Stimulated activated effector memory CD8-positive, alpha-beta T cell treated with anti-CD3 and anti-CD28 coated beads, Interleukin-12 subunit alpha, Interleukin-12 subunit beta, amount 100 ng/mL, for 72 hours (primary cell): ENCODE data around the gene HOXC4.

Experiments
- ATAC-seq: fragments of 150-1000 bp; cut with Tn5 transposase; 2 replicates; pipeline ENCODE4 v1.10.0; 2021
- DNase-seq, 2 donors: peaks; one replicate each; pipeline ENCODE4 v3.0.0; 2021 to 2022; ENCODE audit warnings: low spot score in 2 of 2
- H3K27ac Mint-ChIP-seq: one replicate; pipeline ENCODE4 v1.8.0; 2022; ENCODE audit warnings: mild to moderate bottlenecking, mixed read lengths
- H3K36me3 Mint-ChIP-seq: one replicate; pipeline ENCODE4 v1.8.0; 2022; ENCODE audit warnings: mild to moderate bottlenecking, mixed read lengths
- H3K4me1 Mint-ChIP-seq: one replicate; pipeline ENCODE4 v1.8.0; 2022; ENCODE audit warnings: mixed read lengths
- H3K4me3 Mint-ChIP-seq: one replicate; pipeline ENCODE4 v1.8.0; 2022; ENCODE audit warnings: mild to moderate bottlenecking, mixed read lengths
- H3K9me3 Mint-ChIP-seq: one replicate; pipeline ENCODE4 v1.8.0; 2022; ENCODE audit warnings: mixed read lengths

Gene HOXC4

DNA sequence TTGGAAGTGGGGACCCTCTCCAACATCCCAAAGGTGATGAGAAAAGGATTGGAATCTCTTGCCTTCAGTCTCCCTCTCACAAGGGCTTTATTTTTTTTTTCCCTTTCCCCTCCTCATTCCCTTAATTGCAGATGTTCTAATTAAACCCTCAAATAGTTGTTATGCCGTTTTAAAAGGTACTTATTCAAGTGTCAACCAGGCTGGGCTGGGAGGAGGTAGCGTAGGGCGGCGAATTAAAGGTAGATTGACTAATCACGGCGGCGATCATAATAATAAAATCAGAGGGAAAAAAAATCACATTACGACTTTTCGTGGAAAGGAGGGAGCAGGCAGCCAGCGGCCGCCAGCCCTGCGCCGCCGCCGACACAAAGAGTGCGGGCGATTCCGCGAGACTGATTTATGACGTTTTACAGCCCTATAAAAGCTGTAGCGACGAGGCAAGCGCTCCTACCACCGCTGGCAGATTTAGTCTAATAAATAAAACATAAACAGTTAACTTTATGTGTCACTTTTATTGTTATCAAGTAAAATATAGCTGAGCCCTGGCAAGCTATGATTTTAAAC, 1.7 kb upstream of the HOXC4 start:
- Mint-ChIP-seq H3K36me3 (no peaks in the 10 kb centered on the region), H3K9me3 (no peaks in the 10 kb centered on the region), H3K4me1 (peaks cover 41% of the 10 kb centered on the region), H3K4me3 (peak overlapping the region; percentile 72), H3K27ac (peak overlapping the region; percentile 86)
- DNase-seq, result no peak
- ATAC-seq, result no peak

GRCh38 chr12:54052438-54053002, 1.1 kb upstream of the HOXC4 start:
- peaks cover 40% of the 10 kb centered on the region for H3K4me1 Mint-ChIP-seq
- no peaks in the 10 kb centered on the region for H3K9me3 Mint-ChIP-seq
- H3K27ac Mint-ChIP-seq, result peak overlapping the region; percentile 86
- DNase-seq (no peak), ATAC-seq (no peak)
- no peaks in the 10 kb centered on the region for H3K36me3 Mint-ChIP-seq
- peak overlapping the region; percentile 72 for H3K4me3 Mint-ChIP-seq

DNA sequence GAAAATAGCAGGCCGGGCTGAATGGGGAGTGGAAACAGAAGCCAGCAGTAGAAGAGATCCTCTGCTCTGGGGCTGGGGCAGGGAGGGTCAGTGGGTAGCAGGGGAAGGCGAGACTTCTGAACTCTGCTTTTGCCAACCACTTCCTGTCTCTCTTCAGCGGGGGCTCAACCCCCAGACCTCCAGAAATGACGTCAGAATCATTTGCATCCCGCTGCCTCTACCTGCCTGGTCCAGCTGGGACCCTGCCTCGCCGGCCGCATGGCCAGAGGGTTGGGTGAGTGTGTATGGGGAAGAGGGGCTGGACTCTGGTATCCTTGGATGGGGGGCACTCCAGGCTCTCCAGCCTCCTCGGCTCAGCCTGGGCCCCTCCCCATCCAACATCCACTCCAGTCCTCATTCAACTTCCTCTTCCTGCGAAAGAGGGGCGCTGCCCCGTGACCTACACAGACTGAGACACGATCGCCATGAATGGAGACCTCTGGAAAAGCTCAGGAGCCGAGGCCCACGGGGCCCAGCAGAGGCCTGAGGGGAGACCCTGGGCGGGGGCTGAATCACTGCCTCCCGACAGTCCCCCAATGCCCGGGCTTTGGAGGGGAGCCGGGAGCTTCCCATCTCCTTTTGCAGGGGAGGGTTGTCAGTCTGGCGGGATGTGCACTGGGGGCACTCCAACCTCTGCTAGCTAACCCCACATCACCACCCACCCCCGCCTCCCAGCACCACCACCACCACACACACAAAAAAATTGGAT, 458 bp upstream of the HOXC4 start:
- Mint-ChIP-seq H3K4me3 (peak overlapping the region; percentile 72), H3K36me3 (no peaks in the 10 kb centered on the region), H3K27ac (peak overlapping the region; percentile 86), H3K4me1 (peaks cover 35% of the 10 kb centered on the region), H3K9me3 (no peaks in the 10 kb centered on the region)
- DNase-seq (peak in 1 of 2 donors; percentile 72), ATAC-seq (peak; percentile 68)

- H3K36me3 Mint-ChIP-seq, result no peaks in the 10 kb centered on the region
- peak overlapping the region; percentile 72 for H3K4me3 Mint-ChIP-seq
- ATAC-seq (no peak), DNase-seq (no peak)
- H3K4me1 Mint-ChIP-seq, result peaks cover 35% of the 10 kb centered on the region
- peak overlapping the region; percentile 67 for H3K27ac Mint-ChIP-seq
- H3K9me3 Mint-ChIP-seq, result no peaks in the 10 kb centered on the region
Measured at GRCh38 chr12:54054742-54055194, 1.1 kb downstream of the HOXC4 start.

GRCh38 chr12:54055552-54055951, 1.9 kb downstream of the HOXC4 start:
- Mint-ChIP-seq H3K36me3 (no peaks in the 10 kb centered on the region), H3K4me3 (no peak overlapping the region), H3K4me1 (peaks cover 29% of the 10 kb centered on the region), H3K27ac (no peak overlapping the region), H3K9me3 (no peaks in the 10 kb centered on the region)
- no peak for DNase-seq
- ATAC-seq, result no peak

DNA sequence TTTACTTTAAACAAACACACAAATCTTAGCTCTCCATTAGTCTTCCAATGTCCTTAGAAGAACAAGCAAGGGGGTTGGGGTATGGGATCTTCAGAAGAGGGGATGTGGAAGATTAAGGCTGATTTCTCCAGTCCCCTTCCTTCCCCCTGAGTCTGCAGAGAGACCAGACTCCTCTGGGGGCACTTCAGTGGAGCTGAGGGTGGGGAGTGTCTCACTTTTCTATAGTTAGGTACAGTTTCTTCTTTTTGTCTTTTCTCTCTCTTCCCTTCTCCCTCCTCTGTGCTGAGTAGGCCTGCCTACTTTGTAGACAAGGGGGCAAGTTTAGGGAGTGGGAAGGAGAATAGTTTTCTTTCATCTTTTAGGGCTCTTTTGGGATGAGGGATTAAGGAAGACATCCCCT, 2.5 kb downstream of the HOXC4 start:
- H3K4me1 Mint-ChIP-seq, result peaks cover 28% of the 10 kb centered on the region
- DNase-seq (no peak), ATAC-seq (no peak)
- H3K9me3 Mint-ChIP-seq, result no peaks in the 10 kb centered on the region
- no peak overlapping the region for H3K4me3 Mint-ChIP-seq
- H3K36me3 Mint-ChIP-seq, result no peaks in the 10 kb centered on the region
- H3K27ac Mint-ChIP-seq, result no peak overlapping the region

DNA sequence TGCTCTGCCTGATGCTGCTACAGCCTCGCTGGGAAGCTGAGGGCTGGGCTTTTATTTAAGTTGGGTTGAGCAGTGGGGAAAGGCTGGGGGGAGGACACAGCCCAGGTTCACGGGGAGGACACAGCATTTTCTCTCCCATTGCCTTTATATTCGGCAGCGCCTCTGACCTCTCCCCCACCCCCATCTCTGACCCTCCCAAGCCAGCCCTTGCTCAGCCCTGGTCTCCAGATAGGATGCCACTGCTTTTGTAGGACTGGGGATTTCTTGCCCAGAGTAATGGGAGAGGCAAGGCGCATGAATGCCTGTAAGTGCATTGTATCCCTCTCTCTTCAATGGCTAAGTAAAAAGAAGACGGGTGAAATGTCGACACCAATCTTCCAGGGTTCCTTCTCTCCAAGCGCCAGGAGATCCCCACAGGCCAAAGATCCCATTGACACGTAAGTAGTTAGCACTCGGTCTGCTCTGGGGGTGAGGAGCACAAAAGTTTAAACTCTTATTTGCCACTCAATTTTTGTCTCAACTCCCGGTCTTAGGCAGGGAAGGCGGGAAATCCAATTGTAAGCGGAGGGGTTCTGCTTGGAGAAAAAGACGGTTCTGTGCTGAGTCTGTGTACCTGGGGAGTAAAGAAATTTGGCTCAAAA, 4.6 kb downstream of the HOXC4 start:
- Mint-ChIP-seq H3K4me1 (peaks cover 9% of the 10 kb centered on the region), H3K27ac (no peak overlapping the region), H3K4me3 (no peak overlapping the region), H3K36me3 (no peaks in the 10 kb centered on the region), H3K9me3 (no peaks in the 10 kb centered on the region)
- DNase-seq (no peak), ATAC-seq (no peak)

GRCh38 chr12:54059668-54060067, 6.0 kb downstream of the HOXC4 start:
- ATAC-seq (no peak), DNase-seq (no peak)
- Mint-ChIP-seq H3K4me1 (peaks cover 3% of the 10 kb centered on the region), H3K9me3 (no peaks in the 10 kb centered on the region), H3K27ac (no peak overlapping the region), H3K4me3 (no peak overlapping the region), H3K36me3 (no peaks in the 10 kb centered on the region)

- no peak overlapping the region for H3K27ac Mint-ChIP-seq
Measured at GRCh38 chr12:54060174-54060974, 6.7 kb downstream of the HOXC4 start.

DNA sequence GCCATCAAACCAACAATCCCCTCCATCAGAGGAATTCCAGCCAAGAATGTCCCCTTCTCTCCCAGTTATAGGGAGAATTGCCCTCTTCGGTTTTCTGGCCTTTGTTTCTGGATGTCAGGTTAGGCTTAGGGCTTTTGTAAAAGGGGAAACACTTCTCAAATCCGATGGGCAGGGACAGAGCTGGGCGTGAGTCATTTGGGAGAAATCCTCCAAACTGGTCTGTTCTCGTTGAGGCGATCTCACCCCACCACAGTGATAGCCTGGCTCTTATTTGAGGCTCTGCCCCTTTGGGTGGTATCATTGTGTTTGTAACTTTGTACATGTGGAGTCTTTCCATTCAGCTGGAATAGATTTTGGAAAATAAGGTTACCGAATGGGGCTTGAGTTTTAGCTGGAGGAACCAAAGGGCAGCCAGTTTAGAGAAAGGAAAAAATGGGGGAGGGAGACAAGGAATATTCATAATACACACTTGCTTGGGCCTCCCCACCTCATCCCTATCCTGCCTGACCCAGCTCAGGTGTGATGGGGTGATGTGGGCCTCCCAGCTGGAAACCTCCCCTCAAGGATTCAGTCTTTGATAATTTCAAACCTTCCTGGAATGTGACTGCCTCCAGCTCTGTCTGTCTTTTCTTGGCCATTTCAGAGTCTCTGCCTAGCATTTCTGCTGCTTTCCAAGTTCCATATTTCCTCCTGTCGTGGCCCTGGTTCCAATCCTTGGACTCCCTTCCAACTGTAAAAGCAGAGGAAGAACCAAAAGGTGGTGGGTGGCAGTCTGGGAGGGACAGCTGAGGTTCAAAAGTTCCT, 7.5 kb downstream of the HOXC4 start:
- Mint-ChIP-seq H3K4me3 (no peak overlapping the region), H3K4me1 (no peaks in the 10 kb centered on the region), H3K36me3 (no peaks in the 10 kb centered on the region), H3K9me3 (no peaks in the 10 kb centered on the region), H3K27ac (no peak overlapping the region)
- no peak for ATAC-seq
- DNase-seq, result no peak

More at GRCh38 chr12:54060174-54060974, 6.7 kb downstream of the HOXC4 start:
- ATAC-seq (no peak), DNase-seq (no peak)
- Mint-ChIP-seq H3K9me3 (no peaks in the 10 kb centered on the region), H3K4me1 (no peaks in the 10 kb centered on the region), H3K4me3 (no peak overlapping the region), H3K36me3 (no peaks in the 10 kb centered on the region)

DNA sequence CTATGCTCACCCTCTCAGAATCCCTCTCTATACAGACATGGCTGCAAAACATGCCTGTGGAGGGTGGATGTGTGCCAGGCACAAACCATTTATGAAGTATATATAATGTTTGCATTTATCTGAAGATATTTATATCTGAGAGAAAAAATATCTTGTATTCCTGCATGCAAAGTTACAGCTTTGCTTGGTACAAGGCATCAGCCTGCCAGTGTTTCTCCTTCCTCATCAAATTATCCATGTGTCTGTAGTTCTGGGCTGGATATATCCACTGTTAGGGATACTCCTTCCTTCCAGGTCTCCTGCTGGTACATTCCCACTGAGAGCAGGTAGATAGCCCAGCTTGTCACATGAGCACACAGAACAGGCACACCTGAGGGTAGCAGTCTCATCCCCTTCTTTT, 12.0 kb downstream of the HOXC4 start:
- Mint-ChIP-seq H3K36me3 (no peaks in the 10 kb centered on the region), H3K4me3 (no peak overlapping the region), H3K27ac (no peak overlapping the region), H3K4me1 (no peaks in the 10 kb centered on the region), H3K9me3 (no peaks in the 10 kb centered on the region)
- DNase-seq (no peak), ATAC-seq (no peak)

- Mint-ChIP-seq H3K4me1 (no peaks in the 10 kb centered on the region), H3K27ac (no peak overlapping the region), H3K9me3 (no peaks in the 10 kb centered on the region), H3K36me3 (no peaks in the 10 kb centered on the region), H3K4me3 (no peak overlapping the region)
- DNase-seq (no peak), ATAC-seq (no peak)
Measured at GRCh38 chr12:54066408-54066807, 12.8 kb downstream of the HOXC4 start.

GRCh38 chr12:54068418-54069070, 14.9 kb downstream of the HOXC4 start:
- Mint-ChIP-seq H3K27ac (no peak overlapping the region), H3K4me3 (no peak overlapping the region), H3K4me1 (no peaks in the 10 kb centered on the region), H3K9me3 (no peaks in the 10 kb centered on the region), H3K36me3 (no peaks in the 10 kb centered on the region)
- DNase-seq (no peak), ATAC-seq (no peak)

GRCh38 chr12:54071942-54072341, 18.3 kb downstream of the HOXC4 start:
- Mint-ChIP-seq H3K36me3 (no peaks in the 10 kb centered on the region), H3K4me3 (no peak overlapping the region), H3K27ac (no peak overlapping the region), H3K4me1 (no peaks in the 10 kb centered on the region), H3K9me3 (no peaks in the 10 kb centered on the region)
- no peak for ATAC-seq
- DNase-seq, result no peak
